Esophagus muscularis mucosa (tissue), 4 donors: ENCODE data around the gene BCAR1.

Experiments
- CTCF ChIP-seq, 3 experiments: fragments of 200-600 bp in 2 of 3; fragments of 450-650 bp in 1 of 3; sonication (generic) in 2 of 3; IDR thresholded peaks; one replicate each; pipeline ENCODE4 v1.5.1; 2017 to 2019; ENCODE audit warnings: antibody characterized with exemption in 3 of 3, mild to moderate bottlenecking in 2 of 3, moderate library complexity in 1 of 3
- EP300 ChIP-seq: sonication (generic); formaldehyde crosslinking; IDR thresholded peaks from one replicate; pipeline ENCODE4 v1.6.1; 2017; ENCODE audit warnings: antibody characterized with exemption
- POLR2A ChIP-seq: fragments of 450-650 bp; IDR thresholded peaks from one replicate; pipeline ENCODE4 v1.6.1; 2017; ENCODE audit warnings: antibody characterized with exemption, moderate library complexity, mild to moderate bottlenecking, low read depth
- POLR2AphosphoS5 ChIP-seq, 2 donors: sonication (generic); formaldehyde crosslinking; IDR thresholded peaks; one replicate each; pipeline ENCODE4 v1.6.1; 2017; ENCODE audit warnings: antibody characterized with exemption in 2 of 2

- TF ChIP-seq EP300 (no peak), CTCF (IDR thresholded peaks at IDR 0.05) (no peak), POLR2A (no peak), POLR2AphosphoS5 (IDR thresholded peaks at IDR 0.05) (peak in 1 of 2 donors; percentile 21)
Measured at GRCh38 chr16:75254359-75254837, 3.0 kb upstream of the BCAR1 start.
